HEK293 (cell line): Measurements from ENCODE around the gene DFFA.
A peak's percentile ranks its signal among the peaks of the same experiment; 100 is the strongest.

Experiments used
- CTCF ChIA-PET: fragments of 350-600 bp; formaldehyde crosslinking; extraction: SDS; loops from one replicate; lab custom pipeline; 2021; ENCODE audit warnings: antibody characterized with exemption; lab: Yijun Ruan, JAX
- POLR2A ChIA-PET: fragments of 300-600 bp; formaldehyde crosslinking; extraction: SDS; loops from one replicate; lab custom pipeline; 2020; ENCODE audit warnings: antibody characterized with exemption, inconsistent platforms; lab: Yijun Ruan, JAX
- H3K27ac ChIP-seq: fragments of 200-500 bp; sonication (Bioruptor generic); 2 replicates; pipeline ENCODE4 v1.5.1; 2014; ENCODE audit warnings: low read depth, low read length, control low read depth, inconsistent platforms; ENCODE audit errors: extremely low read depth
- H3K36me3 ChIP-seq, 2 experiments: fragments of 200-500 bp in 1 of 2; sonication (Bioruptor generic) in 1 of 2; 1 replicate in 1 of 2; 2 replicates in 1 of 2; pipeline ENCODE4 v1.5.1; 2014 to 2017; ENCODE audit warnings: inconsistent platforms in 2 of 2, low read length in 2 of 2; ENCODE audit not compliant: control insufficient read depth in 2 of 2, insufficient read depth in 1 of 2
- H3K4me1 ChIP-seq: fragments of 200-500 bp; sonication (Bioruptor generic); 2 replicates; pipeline ENCODE4 v1.5.1; 2014; ENCODE audit warnings: mild to moderate bottlenecking, low read length, inconsistent platforms; ENCODE audit not compliant: control insufficient read depth, insufficient read depth
- H3K4me3 ChIP-seq: 2 replicates; pipeline ENCODE4 v1.5.1; 2011; ENCODE audit warnings: low read depth, mild to moderate bottlenecking, control low read depth, low read length, moderate library complexity
- H3K9me3 ChIP-seq: fragments of 200-500 bp; sonication (Bioruptor generic); 2 replicates; pipeline ENCODE4 v1.5.1; 2014; ENCODE audit warnings: low read depth, low read length, inconsistent platforms; ENCODE audit not compliant: control insufficient read depth, insufficient read depth
- FEZF1 ChIP-seq: fragments of 450-650 bp; formaldehyde crosslinking; IDR thresholded peaks from 2 replicates; pipeline ENCODE4 v1.5.1; 2016; ENCODE audit warnings: missing biosample characterization, missing genetic modification characterization
- GLIS1 ChIP-seq: fragments of 450-650 bp; formaldehyde crosslinking; IDR thresholded peaks from 2 replicates; pipeline ENCODE4 v1.5.1; 2016; ENCODE audit warnings: missing biosample characterization, missing genetic modification characterization
- HOXA7 ChIP-seq: sonication (generic); formaldehyde crosslinking; IDR thresholded peaks from 2 replicates; pipeline ENCODE4 v1.8.1; 2022; ENCODE audit warnings: missing genetic modification reagents, borderline replicate concordance
- KLF10 ChIP-seq: fragments of 450-650 bp; IDR thresholded peaks from 2 replicates; pipeline ENCODE4 v1.5.1; 2018; ENCODE audit warnings: missing biosample characterization, mild to moderate bottlenecking, missing genetic modification characterization
- OSR2 ChIP-seq: fragments of 450-650 bp; formaldehyde crosslinking; IDR thresholded peaks from 2 replicates; pipeline ENCODE4 v1.5.1; 2016; ENCODE audit warnings: missing biosample characterization, missing genetic modification characterization
- PRDM6 ChIP-seq: fragments of 450-650 bp; formaldehyde crosslinking; IDR thresholded peaks from 2 replicates; pipeline ENCODE4 v1.5.1; 2017; ENCODE audit warnings: missing biosample characterization, missing genetic modification characterization
- SALL2 ChIP-seq: fragments of 450-650 bp; formaldehyde crosslinking; IDR thresholded peaks from 2 replicates; pipeline ENCODE4 v1.5.0; 2017; ENCODE audit warnings: missing biosample characterization, mild to moderate bottlenecking, missing genetic modification characterization, borderline replicate concordance
- SP7 ChIP-seq: fragments of 450-650 bp; formaldehyde crosslinking; IDR thresholded peaks from 2 replicates; pipeline ENCODE4 v1.5.1; 2016; ENCODE audit warnings: missing biosample characterization, missing genetic modification characterization
- ZBTB17 ChIP-seq: fragments of 450-650 bp; formaldehyde crosslinking; IDR thresholded peaks from 2 replicates; pipeline ENCODE4 v1.5.1; 2016; ENCODE audit warnings: missing biosample characterization, missing genetic modification characterization
- ZBTB8A ChIP-seq: fragments of 450-650 bp; formaldehyde crosslinking; IDR thresholded peaks from 2 replicates; pipeline ENCODE4 v1.5.1; 2016; ENCODE audit warnings: missing biosample characterization, missing genetic modification characterization
- ZEB2 ChIP-seq: fragments of 450-650 bp; formaldehyde crosslinking; IDR thresholded peaks from 2 replicates; pipeline ENCODE4 v1.5.1; 2016; ENCODE audit warnings: missing biosample characterization, missing genetic modification characterization
- ZIC2 ChIP-seq: fragments of 450-650 bp; formaldehyde crosslinking; IDR thresholded peaks from 2 replicates; pipeline ENCODE4 v1.5.1; 2016; ENCODE audit warnings: missing biosample characterization, missing genetic modification characterization
- ZNF2 ChIP-seq: fragments of 450-650 bp; formaldehyde crosslinking; IDR thresholded peaks from 2 replicates; pipeline ENCODE4 v1.5.1; 2016; ENCODE audit warnings: missing biosample characterization, missing genetic modification characterization
- ZNF394 ChIP-seq: fragments of 450-650 bp; formaldehyde crosslinking; IDR thresholded peaks from 2 replicates; pipeline ENCODE4 v1.5.1; 2016; ENCODE audit warnings: missing biosample characterization, missing genetic modification characterization, mild to moderate bottlenecking, moderate library complexity, borderline replicate concordance
- ZNF449 ChIP-seq: fragments of 450-650 bp; formaldehyde crosslinking; IDR thresholded peaks from 2 replicates; pipeline ENCODE4 v1.5.1; 2017; ENCODE audit warnings: missing biosample characterization, mild to moderate bottlenecking, missing genetic modification characterization, moderate library complexity
- ZNF558 ChIP-seq: fragments of 450-650 bp; formaldehyde crosslinking; IDR thresholded peaks from 2 replicates; pipeline ENCODE4 v1.5.1; 2016; ENCODE audit warnings: missing biosample characterization, missing genetic modification characterization
- ZNF585B ChIP-seq: fragments of 450-650 bp; formaldehyde crosslinking; IDR thresholded peaks from 2 replicates; pipeline ENCODE4 v1.5.1; 2016; ENCODE audit warnings: missing biosample characterization, missing genetic modification characterization
- ZNF600 ChIP-seq: fragments of 450-650 bp; formaldehyde crosslinking; IDR thresholded peaks from 2 replicates; pipeline ENCODE4 v1.5.1; 2016; ENCODE audit warnings: missing biosample characterization, missing genetic modification characterization
- ZNF629 ChIP-seq: fragments of 450-650 bp; formaldehyde crosslinking; IDR thresholded peaks from 2 replicates; pipeline ENCODE4 v1.5.1; 2017; ENCODE audit warnings: missing biosample characterization, missing genetic modification characterization
- ZNF654 ChIP-seq: fragments of 450-650 bp; formaldehyde crosslinking; IDR thresholded peaks from 2 replicates; pipeline ENCODE4 v1.5.1; 2016; ENCODE audit warnings: low read depth, missing biosample characterization, missing genetic modification characterization
- ZNF660 ChIP-seq: fragments of 450-650 bp; IDR thresholded peaks from 2 replicates; pipeline ENCODE4 v1.5.1; 2018; ENCODE audit warnings: missing biosample characterization, mild to moderate bottlenecking, missing genetic modification characterization
- ZSCAN16 ChIP-seq: fragments of 450-650 bp; formaldehyde crosslinking; IDR thresholded peaks from 2 replicates; pipeline ENCODE4 v1.5.1; 2016; ENCODE audit warnings: missing biosample characterization, missing genetic modification characterization
- TF ChIP-seq, protein P1 (sequence below): fragments of 450-650 bp; formaldehyde crosslinking; IDR thresholded peaks from 2 replicates; pipeline ENCODE4 v1.5.0; 2017; ENCODE audit warnings: missing biosample characterization, missing genetic modification characterization, borderline replicate concordance

The DFFA gene

DNA sequence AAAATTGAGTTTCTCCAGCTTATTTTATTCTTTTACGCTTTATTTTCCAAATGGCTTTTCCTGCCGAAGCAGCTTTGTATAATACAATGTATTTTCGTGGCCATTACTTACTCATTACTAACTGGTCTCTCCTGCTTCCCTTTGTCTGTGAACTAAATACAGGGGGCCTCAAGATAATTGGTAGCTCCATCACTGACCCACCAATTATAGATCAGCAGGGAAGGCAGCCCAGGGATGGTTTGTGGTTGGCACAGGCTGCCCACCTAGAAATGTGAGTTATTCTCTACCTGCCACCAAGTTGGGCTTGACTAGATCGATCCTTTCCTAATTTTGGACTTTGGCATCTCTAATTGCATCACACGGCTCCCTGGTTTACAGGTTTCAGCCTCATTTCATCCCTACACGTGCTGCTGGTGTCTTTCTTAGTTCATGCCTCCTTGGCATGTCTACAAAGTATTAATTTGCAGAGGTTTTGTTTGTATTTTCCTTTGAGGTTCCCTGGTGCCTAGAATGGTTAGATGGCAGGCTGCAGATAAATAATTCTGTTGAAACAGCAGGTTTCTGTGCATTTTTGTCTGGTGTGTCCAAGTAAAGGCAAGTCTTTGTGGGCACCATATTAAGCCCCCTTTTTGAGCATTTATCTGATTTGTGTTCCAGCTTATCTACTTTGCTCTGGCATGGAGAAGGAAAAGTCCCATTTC lies 37.6 kb upstream of the DFFA start:
- POLR2A ChIA-PET, result no interaction called here
- Histone ChIP-seq H3K4me1 (peaks cover 6% of the 10 kb centered on the region), H3K4me3 (no peak overlapping the region), H3K36me3 (no peaks in the 10 kb centered on the region; a peak in 1 of 3 replicates), H3K9me3 (no peaks in the 10 kb centered on the region), H3K27ac (no peak overlapping the region)
- peak; percentile 88 for TF ChIP-seq SP7
- TF ChIP-seq ZNF629 (tag by site-specific recombination), result no peak
- 0 out of 2 replicates have a peak, but pooled peaks have one; percentile 43 for TF ChIP-seq ZNF449 (tag by site-specific recombination)
- CTCF ChIA-PET, result interaction anchor here (0.7 to 6.7 kb wide), 7 partner anchors 9 to 401 kb away, joined by 4 to 94 read pairs (median 4); no protein-coding TSS in a partner anchor

GRCh38 chr1:10508511-10508951 lies 36.2 kb upstream of the DFFA start:
- ChIA-PET CTCF (interaction anchor here (0.6 to 6.7 kb wide), 10 partner anchors 13 to 433 kb away, joined by 4 to 94 read pairs (median 9); partner anchors contain the start of gene CENPS), POLR2A (no interaction called here)
- no peak for TF ChIP-seq ZNF394 (tag by site-specific recombination)
- TF ChIP-seq ZIC2 (tag by site-specific recombination), result peak; percentile 68
- no peak for TF ChIP-seq SALL2 (tag by site-specific recombination)
- peak; percentile 63 for TF ChIP-seq GLIS1 (tag by site-specific recombination)
- TF ChIP-seq OSR2 (tag by site-specific recombination), result 0 out of 2 replicates have a peak, but pooled peaks have one; percentile 17
- no peak for TF ChIP-seq ZBTB8A (tag by site-specific recombination)
- no peaks in the 10 kb centered on the region; a peak in 1 of 3 replicates for H3K36me3 ChIP-seq
- H3K4me3 ChIP-seq, result no peak overlapping the region
- no peak overlapping the region for H3K27ac ChIP-seq
- H3K9me3 ChIP-seq, result no peaks in the 10 kb centered on the region
- H3K4me1 ChIP-seq, result peaks cover 6% of the 10 kb centered on the region

- ChIA-PET CTCF (interaction anchor here (0.5 to 6.7 kb wide), 38 partner anchors 10 to 1537 kb away, joined by 3 to 94 read pairs (median 4); partner anchors contain the start of gene CENPS), POLR2A (no interaction called here)
- Histone ChIP-seq H3K36me3 (no peaks in the 10 kb centered on the region; a peak in 1 of 3 replicates), H3K4me3 (no peak overlapping the region), H3K4me1 (peaks cover 6% of the 10 kb centered on the region), H3K27ac (no peak overlapping the region), H3K9me3 (no peaks in the 10 kb centered on the region)
- TF ChIP-seq ZNF654 (tag by site-specific recombination), result peak; percentile 40
- TF ChIP-seq, protein P1, sequence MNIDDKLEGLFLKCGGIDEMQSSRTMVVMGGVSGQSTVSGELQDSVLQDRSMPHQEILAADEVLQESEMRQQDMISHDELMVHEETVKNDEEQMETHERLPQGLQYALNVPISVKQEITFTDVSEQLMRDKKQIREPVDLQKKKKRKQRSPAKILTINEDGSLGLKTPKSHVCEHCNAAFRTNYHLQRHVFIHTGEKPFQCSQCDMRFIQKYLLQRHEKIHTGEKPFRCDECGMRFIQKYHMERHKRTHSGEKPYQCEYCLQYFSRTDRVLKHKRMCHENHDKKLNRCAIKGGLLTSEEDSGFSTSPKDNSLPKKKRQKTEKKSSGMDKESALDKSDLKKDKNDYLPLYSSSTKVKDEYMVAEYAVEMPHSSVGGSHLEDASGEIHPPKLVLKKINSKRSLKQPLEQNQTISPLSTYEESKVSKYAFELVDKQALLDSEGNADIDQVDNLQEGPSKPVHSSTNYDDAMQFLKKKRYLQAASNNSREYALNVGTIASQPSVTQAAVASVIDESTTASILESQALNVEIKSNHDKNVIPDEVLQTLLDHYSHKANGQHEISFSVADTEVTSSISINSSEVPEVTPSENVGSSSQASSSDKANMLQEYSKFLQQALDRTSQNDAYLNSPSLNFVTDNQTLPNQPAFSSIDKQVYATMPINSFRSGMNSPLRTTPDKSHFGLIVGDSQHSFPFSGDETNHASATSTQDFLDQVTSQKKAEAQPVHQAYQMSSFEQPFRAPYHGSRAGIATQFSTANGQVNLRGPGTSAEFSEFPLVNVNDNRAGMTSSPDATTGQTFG (tag by site-specific recombination), result no peak
- TF ChIP-seq FEZF1 (tag by site-specific recombination), result peak; percentile 19; the same call in 1 of the 2 replicates
- TF ChIP-seq SP7, result peak; percentile 96
- TF ChIP-seq ZBTB17, result peak; percentile 55
- peak; percentile 90 for TF ChIP-seq ZNF600 (tag by site-specific recombination)
- peak; percentile 66 for TF ChIP-seq ZEB2
- TF ChIP-seq ZNF585B (tag by site-specific recombination), result no peak
- TF ChIP-seq HOXA7 (CRISPR knock-in tag), result no peak
- 0 out of 2 replicates have a peak, but pooled peaks have one; percentile 54 for TF ChIP-seq ZNF2 (tag by site-specific recombination)
- 0 out of 2 replicates have a peak, but pooled peaks have one; percentile 15 for TF ChIP-seq ZNF629 (tag by site-specific recombination)
- peak; percentile 75; the same call in 1 of the 2 replicates for TF ChIP-seq ZNF660 (tag by site-specific recombination)
- 0 out of 2 replicates have a peak, but pooled peaks have one; percentile 19 for TF ChIP-seq ZNF558 (tag by site-specific recombination)
- 0 out of 2 replicates have a peak, but pooled peaks have one; percentile 29 for TF ChIP-seq KLF10 (tag by site-specific recombination)
- no peak for TF ChIP-seq ZSCAN16 (tag by site-specific recombination)
- TF ChIP-seq PRDM6 (tag by site-specific recombination), result peak; percentile 76
Observed at GRCh38 chr1:10507111-10507879, 35.0 kb upstream of the DFFA start.
